ENCODE results near the gene KCNJ12.
"Not testable (repeated sequence)": the region's sequence is repeated elsewhere in the genome, so short reads cannot be mapped to it uniquely, and the experiment has no call there.

GRCh38 chr17:21346107-21346506, 30.1 kb upstream of the KCNJ12 start:
- not testable (repeated sequence) for TF ChIP-seq CTCF, POLR2A (IDR thresholded peaks at IDR 0.05)
